Osteocyte (in vitro differentiated cells): Measurements from ENCODE around the gene LMBR1. TPM values are rescaled to one million over a fixed set of nuclear protein-coding genes. Genes with fewer than 3 reads are reported as not detected.
"Not testable (repeated sequence)": the region's sequence is repeated elsewhere in the genome, so short reads cannot be mapped to it uniquely, and the experiment has no call there.

ENCODE experiments used
- DNase-seq: peaks from one replicate; pipeline ENCODE4 v3.0.0; 2021; ENCODE audit warnings: mixed read lengths; ENCODE audit not compliant: unreplicated experiment; ENCODE audit errors: extremely low spot score
- H3K27ac Mint-ChIP-seq: one replicate; pipeline ENCODE4 v1.8.0; 2021; ENCODE audit warnings: mild to moderate bottlenecking, mixed read lengths; ENCODE audit not compliant: unreplicated experiment
- H3K27me3 Mint-ChIP-seq: one replicate; pipeline ENCODE4 v1.8.0; 2021; ENCODE audit warnings: mixed read lengths; ENCODE audit not compliant: unreplicated experiment
- H3K36me3 Mint-ChIP-seq: one replicate; pipeline ENCODE4 v1.8.0; 2021; ENCODE audit warnings: mixed read lengths; ENCODE audit not compliant: unreplicated experiment
- H3K4me1 Mint-ChIP-seq: one replicate; pipeline ENCODE4 v1.8.0; 2021; ENCODE audit warnings: mixed read lengths; ENCODE audit not compliant: unreplicated experiment
- H3K4me3 Mint-ChIP-seq: one replicate; pipeline ENCODE4 v1.8.0; 2021; ENCODE audit warnings: mild to moderate bottlenecking, moderate library complexity, mixed read lengths; ENCODE audit not compliant: unreplicated experiment
- H3K9me3 Mint-ChIP-seq: one replicate; pipeline ENCODE4 v1.8.0; 2021; ENCODE audit warnings: mixed read lengths; ENCODE audit not compliant: unreplicated experiment
- total RNA-seq: library from RNA; stranded (reverse); gene quantifications from 2 replicates; pipeline ENCODE4 v1.2.1, GENCODE V29; 2021
- TF ChIP-seq, protein P1 (sequence below): fragments of 200-600 bp; sonication (generic); IDR thresholded peaks from 2 replicates; pipeline ENCODE4 v1.5.0; 2021; ENCODE audit warnings: antibody characterized with exemption, mild to moderate bottlenecking, moderate library complexity

LMBR1 gene
- total RNA-seq, 1 donor from 2014 or later, result 55.8 TPM

GRCh38 chr7:156702399-156702798 is 190.6 kb downstream of the LMBR1 start:
- Mint-ChIP-seq H3K27ac (no peak overlapping the region), H3K36me3 (peaks cover 10% of the 10 kb centered on the region), H3K27me3 (no peaks in the 10 kb centered on the region), H3K4me3 (no peak overlapping the region), H3K9me3 (no peaks in the 10 kb centered on the region), H3K4me1 (no peaks in the 10 kb centered on the region)
- no peak for DNase-seq
- TF ChIP-seq, protein P1, sequence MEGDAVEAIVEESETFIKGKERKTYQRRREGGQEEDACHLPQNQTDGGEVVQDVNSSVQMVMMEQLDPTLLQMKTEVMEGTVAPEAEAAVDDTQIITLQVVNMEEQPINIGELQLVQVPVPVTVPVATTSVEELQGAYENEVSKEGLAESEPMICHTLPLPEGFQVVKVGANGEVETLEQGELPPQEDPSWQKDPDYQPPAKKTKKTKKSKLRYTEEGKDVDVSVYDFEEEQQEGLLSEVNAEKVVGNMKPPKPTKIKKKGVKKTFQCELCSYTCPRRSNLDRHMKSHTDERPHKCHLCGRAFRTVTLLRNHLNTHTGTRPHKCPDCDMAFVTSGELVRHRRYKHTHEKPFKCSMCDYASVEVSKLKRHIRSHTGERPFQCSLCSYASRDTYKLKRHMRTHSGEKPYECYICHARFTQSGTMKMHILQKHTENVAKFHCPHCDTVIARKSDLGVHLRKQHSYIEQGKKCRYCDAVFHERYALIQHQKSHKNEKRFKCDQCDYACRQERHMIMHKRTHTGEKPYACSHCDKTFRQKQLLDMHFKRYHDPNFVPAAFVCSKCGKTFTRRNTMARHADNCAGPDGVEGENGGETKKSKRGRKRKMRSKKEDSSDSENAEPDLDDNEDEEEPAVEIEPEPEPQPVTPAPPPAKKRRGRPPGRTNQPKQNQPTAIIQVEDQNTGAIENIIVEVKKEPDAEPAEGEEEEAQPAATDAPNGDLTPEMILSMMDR, result no peak

DNA sequence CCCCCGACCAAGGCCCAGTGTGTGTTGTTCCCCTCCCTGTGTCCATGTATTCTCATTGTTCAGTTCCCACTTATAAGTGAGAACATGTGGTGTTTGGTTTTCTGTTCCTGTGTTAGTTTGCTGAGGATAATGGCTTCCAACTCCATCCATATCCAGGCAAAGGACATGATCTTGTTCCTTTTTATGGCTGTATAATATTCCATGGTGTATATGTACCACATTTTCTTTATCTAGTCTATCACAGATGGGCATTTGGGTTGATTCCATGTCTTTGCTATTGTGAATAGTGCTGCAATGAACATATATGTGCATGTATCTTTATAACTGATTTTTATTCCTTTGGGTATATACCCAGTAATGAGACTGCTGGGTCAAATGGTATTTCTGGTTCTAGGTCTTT is 191.2 kb downstream of the LMBR1 start:
- DNase-seq, H3K27me3 Mint-ChIP-seq, H3K4me3 Mint-ChIP-seq, H3K27ac Mint-ChIP-seq, H3K9me3 Mint-ChIP-seq, H3K4me1 Mint-ChIP-seq: not testable (repeated sequence)
- peaks cover 14% of the 10 kb centered on the region for H3K36me3 Mint-ChIP-seq

DNA sequence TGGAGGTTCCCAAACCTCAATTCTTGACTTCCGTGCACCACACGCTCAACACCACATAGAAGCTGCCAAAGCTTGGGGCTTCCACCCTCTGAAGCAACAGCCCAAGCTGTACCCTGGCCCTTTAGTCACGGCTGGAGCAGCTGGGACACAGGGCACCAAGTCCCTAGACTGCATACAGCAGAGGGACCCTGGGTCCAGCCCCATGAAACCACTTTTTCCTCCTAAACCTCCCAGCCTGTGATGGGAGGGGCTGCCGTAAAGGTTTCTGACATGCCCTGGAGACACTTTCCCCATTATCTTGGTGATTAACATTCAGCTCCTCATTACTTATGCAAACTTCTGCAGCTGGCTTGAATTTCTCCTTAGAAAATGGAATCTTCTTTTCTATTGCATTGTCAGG is 194.5 kb downstream of the LMBR1 start:
- H3K9me3 Mint-ChIP-seq, result peaks cover 21% of the 10 kb centered on the region
- not testable (repeated sequence) for H3K4me3 Mint-ChIP-seq

DNA sequence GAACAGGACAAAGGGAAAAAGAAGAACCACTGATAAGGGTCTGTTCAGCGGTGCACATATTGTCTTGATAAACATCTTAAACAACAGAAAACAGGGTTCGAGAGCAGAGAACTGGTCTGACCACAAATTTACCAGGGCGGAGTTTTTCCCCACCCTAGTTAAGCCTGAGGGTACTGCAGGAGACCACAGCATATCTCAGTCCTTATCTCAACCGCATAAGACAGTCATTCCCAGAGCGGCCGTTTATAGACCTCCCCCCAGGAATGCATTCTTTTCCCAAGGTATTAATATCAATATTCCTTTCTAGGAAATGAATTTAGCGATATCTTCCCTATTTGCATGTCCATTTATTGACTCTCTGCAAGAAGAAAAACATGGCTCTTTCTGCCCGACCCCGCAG is 195.7 kb downstream of the LMBR1 start:
- DNase-seq, H3K4me3 Mint-ChIP-seq, H3K27ac Mint-ChIP-seq, H3K4me1 Mint-ChIP-seq, H3K27me3 Mint-ChIP-seq: not testable (repeated sequence)
- peaks cover 22% of the 10 kb centered on the region for H3K36me3 Mint-ChIP-seq
- H3K9me3 Mint-ChIP-seq, result peaks cover 34% of the 10 kb centered on the region

More for the DNA sequence above, 194.5 kb downstream of the LMBR1 start:
- peaks cover 24% of the 10 kb centered on the region for H3K36me3 Mint-ChIP-seq
- DNase-seq, H3K27me3 Mint-ChIP-seq, H3K4me1 Mint-ChIP-seq, H3K27ac Mint-ChIP-seq: not testable (repeated sequence)

DNA sequence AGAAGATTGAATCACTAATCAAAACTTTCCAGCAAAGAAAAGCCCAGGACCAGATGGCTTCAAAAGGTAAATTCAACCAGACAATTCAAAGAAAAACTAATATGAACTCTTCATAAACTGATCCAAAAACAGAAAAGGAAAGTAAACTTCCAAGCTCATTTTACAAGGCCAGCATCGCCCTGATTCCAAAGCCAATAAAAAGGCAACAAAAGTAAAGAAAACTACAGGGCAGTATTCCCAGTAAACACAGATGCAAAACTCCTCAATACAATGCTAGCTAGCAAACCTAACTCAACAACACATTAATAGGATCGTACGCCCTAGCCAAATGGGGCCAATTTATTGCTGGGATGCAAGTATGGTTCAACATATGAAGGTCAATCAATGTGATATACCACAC is 199.4 kb downstream of the LMBR1 start:
- Mint-ChIP-seq H3K36me3 (peaks cover 17% of the 10 kb centered on the region), H3K27ac (no peak overlapping the region), H3K27me3 (no peaks in the 10 kb centered on the region), H3K4me3 (no peak overlapping the region), H3K4me1 (no peaks in the 10 kb centered on the region), H3K9me3 (peaks cover 34% of the 10 kb centered on the region)
- DNase-seq, result no peak
- TF ChIP-seq, protein P1, result no peak

DNA sequence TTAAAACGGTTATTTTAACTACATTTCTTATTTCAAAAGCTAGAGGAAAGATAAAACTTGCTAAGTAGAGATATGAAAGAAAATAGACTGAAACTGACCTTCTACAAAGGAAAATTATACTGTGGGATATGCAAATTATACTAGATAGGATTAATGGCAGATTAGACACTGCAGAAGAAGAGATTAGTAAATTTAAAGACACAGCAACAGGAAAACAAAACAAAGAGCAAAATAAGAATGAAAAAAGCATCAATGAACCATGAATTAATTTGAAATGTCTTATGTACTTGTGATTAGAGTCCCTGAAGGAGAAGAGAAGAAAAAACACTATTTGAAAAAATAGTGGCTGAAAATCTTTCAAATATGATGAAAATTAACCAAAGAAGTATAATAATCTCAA is 200.1 kb downstream of the LMBR1 start:
- H3K4me1 Mint-ChIP-seq, result no peaks in the 10 kb centered on the region
- H3K27ac Mint-ChIP-seq, result no peak overlapping the region
- TF ChIP-seq, protein P1, result no peak
- DNase-seq, result no peak
- H3K4me3 Mint-ChIP-seq, result no peak overlapping the region
- H3K36me3 Mint-ChIP-seq, result peaks cover 16% of the 10 kb centered on the region
- H3K9me3 Mint-ChIP-seq, result peaks cover 34% of the 10 kb centered on the region
- no peaks in the 10 kb centered on the region for H3K27me3 Mint-ChIP-seq

GRCh38 chr7:156691764-156692163 is 201.2 kb downstream of the LMBR1 start:
- TF ChIP-seq, protein P1, result no peak
- H3K9me3 Mint-ChIP-seq, result peaks cover 29% of the 10 kb centered on the region
- no peak for DNase-seq
- H3K27ac Mint-ChIP-seq, result no peak overlapping the region
- H3K4me3 Mint-ChIP-seq, result no peak overlapping the region
- H3K4me1 Mint-ChIP-seq, result no peaks in the 10 kb centered on the region
- H3K36me3 Mint-ChIP-seq, result peaks cover 10% of the 10 kb centered on the region
- no peaks in the 10 kb centered on the region for H3K27me3 Mint-ChIP-seq
